Kidney glomerular epithelial cell (primary cell): Measurements from ENCODE around the gene SIAH2.
A peak's percentile ranks its signal among the peaks of the same experiment; 100 is the strongest.
"Not testable (repeated sequence)": the region's sequence is repeated elsewhere in the genome, so short reads cannot be mapped to it uniquely, and the experiment has no call there.

Experiments
- DNase-seq: peaks from one replicate; lab custom pipeline; 2025; lab: John Stamatoyannopoulos, UW

SIAH2 gene, protein sequence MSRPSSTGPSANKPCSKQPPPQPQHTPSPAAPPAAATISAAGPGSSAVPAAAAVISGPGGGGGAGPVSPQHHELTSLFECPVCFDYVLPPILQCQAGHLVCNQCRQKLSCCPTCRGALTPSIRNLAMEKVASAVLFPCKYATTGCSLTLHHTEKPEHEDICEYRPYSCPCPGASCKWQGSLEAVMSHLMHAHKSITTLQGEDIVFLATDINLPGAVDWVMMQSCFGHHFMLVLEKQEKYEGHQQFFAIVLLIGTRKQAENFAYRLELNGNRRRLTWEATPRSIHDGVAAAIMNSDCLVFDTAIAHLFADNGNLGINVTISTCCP

DNA sequence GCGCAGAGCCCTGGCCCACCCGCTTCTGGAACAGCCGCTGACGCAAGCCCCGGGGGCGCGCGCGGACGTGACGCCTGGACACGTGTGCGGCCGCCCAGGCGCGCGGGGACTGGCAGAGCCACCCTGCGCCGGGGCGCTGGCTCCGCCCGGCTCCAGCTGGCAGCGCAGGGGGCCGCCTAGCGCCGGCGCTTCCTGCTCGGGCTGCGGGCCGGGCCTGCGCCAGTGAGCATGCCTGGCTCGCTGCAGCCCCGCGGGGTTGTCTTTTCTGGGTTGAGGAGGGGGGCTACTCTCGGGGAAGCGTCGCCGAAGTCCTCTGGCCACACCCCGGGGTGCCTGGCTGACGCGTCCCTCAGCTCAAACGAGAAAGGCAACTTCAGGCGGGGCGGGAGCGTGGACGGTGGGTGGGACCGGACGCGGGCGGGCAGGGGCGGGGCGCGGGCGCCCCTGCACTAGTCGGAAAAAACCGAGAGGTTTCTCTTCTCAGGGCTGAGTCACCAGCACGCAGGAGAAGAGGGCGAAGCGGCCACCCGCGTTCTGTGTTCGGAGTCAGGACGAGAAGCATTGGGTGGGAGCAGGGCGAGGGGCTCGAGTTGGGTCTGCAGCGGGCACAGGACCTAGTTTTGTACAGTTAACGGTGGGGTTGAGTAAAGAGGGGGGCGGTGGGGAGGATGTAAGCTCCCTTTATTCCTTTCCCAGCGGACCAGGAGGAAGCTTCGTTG is at the start of gene SIAH2:
SIAH2 (minus strand) TSS at position 48 of the 719 bp plus-strand sequence. CDS start 320 bp downstream, outside the sequence.
- peak; percentile 98 for DNase-seq

DNA sequence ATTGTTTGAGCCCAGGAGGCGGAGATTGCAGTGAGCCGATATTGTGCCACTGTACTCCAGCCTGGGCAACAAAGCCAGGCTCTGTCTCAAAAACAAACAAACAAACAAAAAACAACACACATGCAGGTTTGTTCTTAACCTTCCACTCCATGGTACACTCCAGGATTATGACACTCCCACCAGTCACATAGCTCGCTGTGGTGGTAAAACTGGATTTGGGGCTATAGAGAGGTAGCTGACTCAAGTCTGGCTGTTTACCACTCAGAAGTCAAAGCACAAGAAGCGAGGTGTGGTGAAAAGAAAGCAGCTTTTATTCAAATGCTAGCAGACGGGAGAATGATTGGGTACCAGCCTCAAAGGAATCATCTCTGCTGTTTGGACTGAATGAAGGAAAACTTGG is 49.0 kb upstream of the SIAH2 start:
- no peak for DNase-seq

DNA sequence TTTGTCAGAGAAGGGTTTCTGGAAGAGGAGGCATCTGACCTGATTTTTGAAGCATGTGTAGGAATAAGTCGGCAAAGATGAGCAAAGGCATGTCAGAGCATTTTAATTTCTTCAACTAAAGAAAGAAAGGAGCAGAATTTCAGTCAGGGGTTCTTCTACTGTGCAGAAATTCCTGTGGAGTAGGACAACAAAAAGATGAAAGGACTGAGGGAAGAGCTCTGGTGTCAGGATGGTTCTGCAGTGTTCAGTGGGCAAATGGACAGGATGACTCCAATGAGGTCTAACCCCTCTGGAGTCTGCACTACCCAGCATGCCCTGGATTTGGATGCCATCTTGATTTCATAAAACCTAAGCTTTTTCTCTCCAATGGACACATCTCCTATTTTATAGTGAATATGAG is 47.7 kb upstream of the SIAH2 start:
- DNase-seq, result no peak

DNA sequence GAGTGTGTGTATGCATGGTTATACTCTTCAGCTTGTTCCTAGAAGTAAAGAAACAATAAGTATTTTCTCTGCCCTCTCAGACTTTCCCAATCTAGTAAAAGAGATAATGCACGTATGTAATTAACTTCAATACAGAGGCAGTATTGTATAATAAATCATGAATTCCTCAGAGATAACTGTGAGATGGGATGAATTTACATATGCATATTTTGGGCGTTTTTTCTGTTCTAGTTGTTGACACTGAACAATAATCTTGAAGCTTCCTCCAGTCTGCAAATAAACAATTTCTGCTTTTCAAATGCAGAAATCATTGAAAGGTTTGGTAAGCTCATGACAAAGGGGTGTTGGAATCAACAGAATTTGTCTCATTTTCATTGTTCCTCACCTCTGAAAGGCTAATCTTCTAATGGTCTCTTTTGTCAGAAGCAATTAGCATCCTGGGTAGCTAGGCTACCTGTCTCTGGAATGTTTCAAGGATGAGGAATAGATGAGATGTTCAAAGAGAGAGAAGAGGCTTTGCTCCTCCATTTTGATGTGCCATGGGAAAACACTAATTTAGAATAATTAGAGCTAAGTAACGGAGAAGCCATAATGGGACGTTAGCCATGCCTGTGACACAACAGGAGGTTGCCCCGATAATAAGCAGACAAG is 43.3 kb upstream of the SIAH2 start:
- no peak for DNase-seq

DNA sequence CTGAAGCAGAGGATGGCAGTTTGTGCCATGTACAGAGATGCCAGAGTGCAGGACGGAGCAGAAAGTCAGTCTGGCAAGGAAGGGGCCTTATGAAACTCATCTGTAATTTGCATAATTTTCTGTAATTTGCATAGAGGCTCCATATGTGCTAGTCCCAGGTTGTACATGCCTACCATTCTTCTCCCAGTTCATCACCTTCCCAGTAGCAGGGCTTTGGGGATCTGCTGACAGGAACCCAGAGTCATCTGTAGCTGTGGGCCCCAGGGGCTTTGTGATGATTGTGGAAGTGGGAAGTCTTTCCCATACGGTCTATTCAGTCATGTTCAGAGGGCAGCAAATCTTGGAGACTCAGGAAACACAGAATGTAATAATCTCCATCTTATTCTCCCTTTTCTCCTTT is 42.4 kb upstream of the SIAH2 start:
- no peak for DNase-seq

DNA sequence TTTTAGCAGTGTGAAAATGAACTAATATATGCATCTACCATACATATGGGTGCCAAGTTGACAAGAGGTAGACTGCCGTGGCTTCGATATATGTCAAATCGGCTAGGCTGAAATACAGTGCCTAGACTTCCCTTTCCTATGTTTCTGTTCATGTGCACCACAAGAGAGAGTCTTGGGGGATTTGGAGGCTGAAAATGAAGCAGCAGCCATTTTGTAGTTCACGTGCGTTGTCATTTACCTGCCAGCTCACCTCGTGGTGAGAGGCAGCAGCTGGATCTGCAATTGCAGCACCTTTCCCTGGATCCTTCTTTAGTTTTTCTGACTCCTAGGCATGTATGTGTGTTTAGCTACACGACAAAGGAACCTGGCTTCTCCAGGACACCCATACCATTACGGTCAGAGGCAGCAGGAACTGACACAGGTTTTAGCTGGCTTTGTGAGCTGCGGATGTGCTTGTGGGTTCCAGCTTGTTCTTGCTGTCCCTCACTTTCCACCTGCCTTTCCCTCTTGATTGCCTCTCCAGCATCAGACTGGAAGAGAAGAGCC is 40.5 kb upstream of the SIAH2 start:
- no peak for DNase-seq

DNA sequence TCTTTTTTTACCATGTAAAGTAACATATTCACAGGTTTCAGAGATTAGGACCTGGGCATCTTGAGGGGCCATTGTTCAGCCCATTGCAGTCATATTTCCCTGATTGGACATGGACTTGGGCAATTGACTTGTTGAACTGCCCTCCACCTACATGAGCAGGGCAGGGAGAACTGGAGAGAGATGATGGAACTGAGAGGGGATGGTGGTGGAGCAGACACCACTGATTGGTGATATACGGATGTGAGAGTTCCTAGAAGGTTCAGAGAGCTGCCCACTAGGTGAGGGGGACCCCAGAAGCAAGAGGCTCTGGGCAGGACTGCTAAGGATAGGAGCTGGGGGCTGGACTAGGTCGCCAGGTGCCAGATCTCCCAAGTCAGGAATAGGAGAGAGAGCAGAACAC is 37.8 kb upstream of the SIAH2 start:
- DNase-seq, result no peak

DNA sequence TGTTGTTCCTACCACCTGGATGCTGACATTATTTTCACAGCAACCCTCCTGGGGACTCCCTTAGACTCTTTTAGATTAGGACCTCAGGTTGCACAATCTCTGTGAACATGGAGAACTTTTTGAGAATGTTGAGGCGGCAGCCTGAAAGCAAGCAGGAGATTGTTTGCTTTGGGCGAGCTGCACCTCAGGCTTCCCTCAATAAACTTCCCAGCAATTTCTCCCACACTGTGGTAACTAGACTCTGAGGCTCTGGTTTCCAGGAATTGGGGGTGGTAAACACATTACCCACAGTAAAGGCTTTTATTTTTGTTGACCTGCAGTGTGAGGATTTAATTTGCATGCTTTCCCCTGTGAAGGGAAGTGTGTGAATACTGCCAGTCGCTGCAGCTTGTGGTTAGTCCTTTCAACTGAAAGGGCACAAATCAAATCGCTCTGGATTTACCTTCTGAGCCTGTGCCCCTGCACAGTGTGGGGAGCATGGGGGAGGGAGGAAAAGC is 35.2 kb upstream of the SIAH2 start:
- DNase-seq, result no peak

DNA sequence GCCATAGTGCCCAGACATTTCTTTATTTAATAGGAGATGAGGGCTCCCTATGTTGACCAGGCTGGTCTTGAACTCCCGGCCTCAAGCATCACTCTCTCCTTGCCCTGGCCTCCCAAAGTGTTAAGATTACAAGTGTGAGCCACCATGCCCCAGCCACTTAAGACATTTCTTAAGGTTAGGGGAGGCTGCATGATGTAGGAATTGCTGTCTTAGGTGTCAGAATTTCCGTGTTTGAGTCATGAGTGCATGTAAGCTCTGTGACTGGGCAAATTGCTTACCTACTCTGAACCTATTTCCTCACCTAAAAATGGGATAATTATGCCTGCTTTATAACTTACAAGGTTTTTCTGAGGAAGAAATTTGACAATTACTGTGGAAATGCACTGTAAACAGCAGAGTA is 34.2 kb upstream of the SIAH2 start:
- no peak for DNase-seq

DNA sequence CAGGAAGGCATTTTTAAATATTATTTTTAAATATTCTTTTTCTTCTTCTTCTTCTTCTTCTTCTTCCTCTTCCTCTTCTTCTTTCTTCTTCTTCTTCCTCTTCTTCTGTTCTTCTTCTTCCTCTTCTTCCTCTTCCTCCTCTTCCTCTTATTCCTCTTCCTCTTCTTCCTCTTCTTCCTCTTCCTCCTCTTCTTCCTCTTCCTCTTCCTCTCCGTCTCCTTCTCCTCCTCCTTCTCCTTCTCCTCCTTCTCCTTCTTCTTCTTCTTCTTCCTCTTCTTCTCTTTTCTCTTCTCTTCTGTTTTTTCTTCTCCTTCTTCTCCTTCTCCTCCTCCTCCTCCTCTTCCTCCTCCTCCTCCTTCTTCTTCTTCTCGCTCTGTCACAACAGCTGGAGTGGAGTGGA is 33.6 kb upstream of the SIAH2 start:
- not testable (repeated sequence) for DNase-seq

DNA sequence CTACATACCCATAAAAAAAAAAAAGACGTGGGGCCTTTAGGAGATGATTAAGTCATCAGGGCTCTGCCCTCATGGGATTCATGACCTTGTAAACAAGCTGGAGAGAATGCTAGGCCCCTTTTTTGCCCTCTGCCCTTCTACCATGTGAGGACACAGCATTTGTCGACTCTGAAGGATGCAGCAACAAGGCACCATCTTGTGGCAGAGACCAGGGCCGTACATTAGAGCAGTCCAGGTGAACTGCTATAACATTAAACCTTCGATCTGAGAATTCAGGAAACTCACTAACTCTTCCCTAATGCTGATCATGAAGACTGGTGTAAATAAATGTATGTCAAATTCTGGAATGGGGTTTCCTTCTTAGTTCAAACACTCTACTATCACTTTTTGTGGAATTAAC is 30.7 kb upstream of the SIAH2 start:
- DNase-seq, result no peak

DNA sequence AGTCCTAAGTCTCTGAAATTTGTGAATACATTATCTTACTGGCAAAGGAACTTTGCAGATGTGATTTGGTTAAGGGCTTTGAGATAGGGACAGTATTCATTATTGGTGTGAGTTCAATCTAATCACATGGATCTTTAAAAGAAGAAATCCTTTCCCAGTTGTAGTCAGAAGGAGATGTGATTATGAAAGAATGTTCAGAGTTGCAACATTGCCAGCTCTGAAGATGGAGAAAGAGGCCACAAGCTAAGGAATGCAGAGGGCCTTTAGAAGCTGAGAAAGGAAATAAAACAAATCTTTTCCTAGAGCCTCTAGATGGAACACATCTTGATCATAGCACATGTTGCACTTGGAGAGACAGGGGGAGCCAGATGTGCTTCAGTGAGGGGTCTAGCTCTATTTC is 27.7 kb upstream of the SIAH2 start:
- no peak for DNase-seq

DNA sequence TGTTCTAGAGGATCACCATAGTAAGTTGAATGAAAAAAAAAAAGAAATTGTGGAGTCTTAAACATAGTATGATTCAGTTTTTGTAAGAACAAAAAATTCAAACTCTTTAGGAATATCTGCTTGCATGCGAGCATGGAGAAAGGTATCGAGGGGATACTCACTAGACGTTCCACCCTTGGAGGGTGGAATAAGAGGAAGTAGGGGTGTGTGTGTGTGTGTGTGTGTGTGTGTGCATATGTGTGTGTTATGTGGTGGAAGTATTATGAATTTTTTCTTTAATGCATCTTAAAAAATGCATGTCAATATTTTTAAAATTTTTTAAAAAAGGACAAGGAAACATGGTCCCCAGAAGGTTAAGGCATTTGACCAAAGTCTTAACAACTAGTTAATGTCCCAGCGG is 26.5 kb upstream of the SIAH2 start:
- no peak for DNase-seq

DNA sequence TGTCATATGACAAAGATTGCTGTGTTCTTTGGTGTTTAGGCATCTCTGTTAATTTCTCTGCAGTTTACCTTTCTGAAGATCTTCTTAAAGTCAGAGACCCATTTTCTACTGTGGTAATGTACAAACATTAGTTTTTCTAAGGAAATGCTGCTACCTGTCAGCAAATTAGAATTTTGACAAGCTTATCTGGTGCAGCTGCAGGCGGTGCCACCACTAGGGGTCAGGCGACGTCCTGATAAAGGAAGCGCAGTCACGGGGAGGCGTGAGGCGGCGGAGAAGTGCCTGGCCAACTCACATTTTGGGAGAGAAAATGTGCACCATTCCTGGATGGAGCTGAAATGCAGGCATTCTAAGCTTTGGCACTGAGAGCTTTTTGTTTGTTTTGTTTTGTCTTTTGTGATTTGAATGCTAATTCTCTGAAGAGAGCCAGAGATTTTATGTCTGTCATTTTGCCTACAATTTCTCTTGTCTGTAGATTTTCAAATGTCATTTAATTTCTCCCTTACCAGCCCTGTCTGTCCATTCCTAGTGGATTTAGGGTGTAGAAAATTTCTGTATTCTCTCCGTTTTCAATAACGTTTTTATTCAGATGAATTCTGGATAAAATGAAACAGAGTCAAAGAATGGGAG is 24.9 kb upstream of the SIAH2 start:
- DNase-seq, result peak; percentile 37

DNA sequence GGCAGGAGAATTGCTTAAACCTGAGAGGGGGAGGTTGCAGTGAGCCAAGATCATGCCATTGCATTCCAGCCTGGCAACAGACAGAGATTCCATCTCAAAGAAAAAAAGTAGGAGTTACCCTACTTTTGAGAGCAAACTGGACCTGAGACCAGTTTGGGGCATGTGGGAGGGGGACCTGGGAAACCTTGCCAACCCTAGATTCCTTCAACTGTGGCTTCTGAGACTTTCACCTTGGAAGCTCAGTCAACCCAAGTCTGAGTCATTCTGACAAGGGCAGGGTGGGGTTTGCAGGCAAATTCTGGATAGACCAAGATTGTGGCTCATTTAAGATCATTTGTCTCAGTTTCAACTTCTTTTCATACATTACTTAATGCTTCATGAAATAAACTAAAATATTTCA is 23.8 kb upstream of the SIAH2 start:
- peak; percentile 16 for DNase-seq

DNA sequence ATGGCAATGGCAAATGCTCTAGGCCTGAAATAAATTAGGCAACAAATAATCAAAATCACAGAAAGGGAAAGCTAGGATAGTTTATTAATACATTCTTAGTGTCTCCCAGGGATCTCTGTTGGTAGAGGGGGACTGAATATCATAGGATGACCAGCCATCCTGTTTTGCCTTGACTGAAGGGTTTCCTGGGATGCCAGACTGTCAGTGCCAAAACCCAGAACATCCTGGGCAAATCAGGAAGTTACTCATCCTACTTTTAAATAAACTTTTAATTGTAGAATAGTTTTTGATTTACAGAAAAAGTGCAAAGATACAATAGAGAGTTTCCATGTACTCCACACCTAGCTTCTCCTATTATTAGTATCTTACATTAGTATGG is 21.8 kb upstream of the SIAH2 start:
- DNase-seq, result no peak

DNA sequence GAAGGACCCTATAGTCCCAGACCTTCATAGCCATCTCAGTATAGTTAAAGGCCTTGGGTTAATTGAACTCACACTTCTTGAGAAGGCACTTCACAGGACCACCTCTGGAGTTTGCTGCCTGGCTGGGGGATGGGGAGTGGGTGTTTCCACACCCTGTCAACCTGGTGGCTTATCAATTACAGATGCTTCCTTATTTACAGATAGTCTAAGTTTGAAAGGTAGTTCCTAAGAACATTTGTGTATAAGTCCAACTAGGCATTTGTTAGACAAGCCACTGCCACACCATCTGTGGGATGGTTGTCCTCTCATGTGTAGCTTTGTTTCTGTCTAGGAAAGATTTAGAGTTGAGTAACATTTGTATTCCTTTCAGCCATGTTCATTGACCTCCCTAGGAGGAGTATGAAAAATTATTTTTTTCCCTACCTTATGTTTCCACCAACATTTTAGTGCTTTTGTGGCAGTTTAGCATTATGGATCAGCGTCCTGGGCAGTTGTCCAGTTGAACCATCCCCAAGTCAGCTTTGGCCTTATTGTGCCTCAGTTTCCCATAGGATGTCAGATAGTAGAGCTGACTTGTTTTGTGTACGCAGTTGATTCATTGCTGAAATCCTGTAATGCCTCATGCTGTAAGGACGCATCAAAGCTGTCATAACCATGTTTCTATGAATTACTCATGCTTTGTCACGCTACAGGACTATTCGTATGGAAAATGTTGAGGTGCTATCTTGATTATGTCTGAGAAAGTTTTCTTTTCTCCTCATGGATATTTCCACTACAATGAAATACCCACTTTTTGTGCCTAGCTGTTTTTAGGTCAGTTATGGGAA is 21.2 kb upstream of the SIAH2 start:
- DNase-seq, result no peak

DNA sequence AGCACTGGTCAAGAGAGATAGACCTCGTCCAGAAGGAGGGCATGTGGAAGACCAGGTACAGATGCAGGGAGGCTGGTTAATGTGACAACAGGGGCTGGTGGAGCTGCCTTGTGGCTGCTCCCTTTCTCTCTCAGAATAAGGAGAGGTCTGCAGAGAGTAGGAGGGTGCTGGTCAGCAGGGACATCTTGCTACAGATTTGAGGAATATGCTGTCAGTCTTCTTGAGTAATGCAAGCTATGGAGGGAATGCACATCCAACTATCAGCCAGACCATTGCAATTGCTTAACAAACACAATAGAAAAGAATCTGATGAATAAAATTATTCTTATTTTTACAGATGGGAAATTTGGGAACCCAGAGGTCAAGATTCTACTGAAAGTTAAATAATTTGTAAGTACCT is 20.3 kb upstream of the SIAH2 start:
- no peak for DNase-seq

DNA sequence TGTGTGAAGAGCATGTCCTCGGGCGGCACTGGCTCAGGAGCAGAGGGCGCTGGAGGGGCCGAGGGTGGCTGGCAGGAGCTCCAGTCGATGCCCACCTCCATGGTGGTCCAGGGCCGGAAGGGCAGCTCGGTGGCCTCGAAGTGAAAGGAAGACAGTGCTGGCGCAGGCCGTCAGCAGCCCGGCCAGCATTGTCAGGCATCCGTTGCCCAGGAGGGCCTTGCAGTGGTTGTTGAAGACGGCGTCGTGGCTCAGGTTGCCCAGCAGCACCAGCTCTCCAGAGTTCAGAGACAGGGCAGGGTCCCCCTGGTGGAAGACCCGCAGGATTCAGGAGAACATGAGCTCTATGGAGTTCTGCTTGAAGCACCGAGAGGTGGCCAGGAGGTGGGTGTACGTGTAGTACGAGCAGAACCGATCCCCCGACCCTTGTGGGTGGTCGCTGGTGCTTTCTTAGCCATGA is 16.5 kb upstream of the SIAH2 start:
- DNase-seq, result no peak

DNA sequence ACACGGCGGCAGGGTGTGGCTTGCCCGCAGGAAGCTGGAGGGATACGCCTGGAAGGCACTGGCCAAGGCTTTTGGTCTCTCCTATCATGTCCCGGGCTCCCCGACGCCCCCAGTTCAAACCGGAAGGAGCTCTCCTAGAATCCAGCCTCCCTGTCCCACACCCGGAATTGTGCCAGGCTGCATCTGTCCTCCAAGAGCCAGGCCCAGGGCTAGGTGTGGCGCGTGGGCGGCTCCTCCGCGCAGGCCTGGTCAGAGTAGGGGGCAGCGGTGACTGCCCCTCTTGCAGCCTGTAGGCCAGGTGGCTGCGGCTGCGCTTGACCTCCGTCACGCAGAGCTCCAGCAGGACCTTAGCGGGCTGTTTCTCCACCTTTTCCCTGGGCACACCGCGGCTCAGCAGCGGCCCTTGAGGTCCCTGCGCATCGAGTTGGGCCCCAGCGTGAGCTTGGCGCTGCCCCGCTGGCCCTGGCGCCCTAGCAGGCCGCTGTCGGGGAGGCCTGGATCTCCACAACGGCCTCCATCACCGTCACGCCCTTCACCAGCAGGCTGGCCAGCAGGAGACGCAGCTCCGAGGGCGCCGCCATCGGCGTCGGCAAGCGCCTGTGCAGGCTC is 15.9 kb upstream of the SIAH2 start:
- DNase-seq, result no peak
